GM19467 (cell line): ENCODE measurements around the gene SMIM35.

Experiments
- ATAC-seq: cut with Tn5 transposase; IDR thresholded peaks from one replicate; pipeline ENCODE4 v1.9.1; 2021; ENCODE audit warnings: mild to moderate bottlenecking, moderate library complexity; ENCODE audit not compliant: unreplicated experiment

The SMIM35 gene

GRCh38 chr11:118046051-118046963 is 40.5 kb downstream of the SMIM35 start:
- ATAC-seq = no peak

GRCh38 chr11:118045191-118045590 is 41.6 kb downstream of the SMIM35 start:
- ATAC-seq = no peak

- no peak for ATAC-seq
Measured at GRCh38 chr11:118042796-118043195, 44.0 kb downstream of the SMIM35 start.

GRCh38 chr11:118042141-118042540 is 44.6 kb downstream of the SMIM35 start:
- no peak for ATAC-seq

GRCh38 chr11:118033443-118033842 is 53.3 kb downstream of the SMIM35 start:
- no peak for ATAC-seq

GRCh38 chr11:118028626-118029025 is 58.1 kb downstream of the SMIM35 start:
- no peak for ATAC-seq

GRCh38 chr11:118027694-118028093 is 59.1 kb downstream of the SMIM35 start:
- no peak for ATAC-seq

GRCh38 chr11:118021146-118021545 is 65.6 kb downstream of the SMIM35 start:
- ATAC-seq = no peak

- no peak for ATAC-seq
Measured at GRCh38 chr11:118018401-118018800, 68.4 kb downstream of the SMIM35 start.

GRCh38 chr11:118017631-118018315 is 69.0 kb downstream of the SMIM35 start:
- ATAC-seq = no peak

GRCh38 chr11:118017111-118017510 is 69.7 kb downstream of the SMIM35 start:
- no peak for ATAC-seq

- no peak for ATAC-seq
Measured at GRCh38 chr11:118016104-118016503, 70.7 kb downstream of the SMIM35 start.

- ATAC-seq = no peak
Measured at GRCh38 chr11:118015385-118015841, 71.3 kb downstream of the SMIM35 start.

GRCh38 chr11:118014022-118014421 is 72.7 kb downstream of the SMIM35 start:
- no peak for ATAC-seq

- ATAC-seq = no peak
Measured at GRCh38 chr11:118012083-118012669, 74.6 kb downstream of the SMIM35 start.

GRCh38 chr11:118010738-118011461 is 75.9 kb downstream of the SMIM35 start:
- peak; percentile 70 for ATAC-seq

GRCh38 chr11:118009864-118010737 is 76.7 kb downstream of the SMIM35 start:
- ATAC-seq = no peak

- no peak for ATAC-seq
Measured at GRCh38 chr11:118008271-118008911, 78.4 kb downstream of the SMIM35 start.

- ATAC-seq = peak; percentile 30
Measured at GRCh38 chr11:118007563-118008270, 79.0 kb downstream of the SMIM35 start.
